GM12873 (cell line): ENCODE results near the gene FDX1.

Experiments used
- TF ChIP-seq, protein P1 (sequence below): IDR thresholded peaks from 2 replicates; pipeline ENCODE4 v1.5.1; 2012; ENCODE audit warnings: low read depth, mild to moderate bottlenecking, moderate library complexity, low read length, control low read depth; ENCODE audit not compliant: insufficient read depth; ENCODE audit errors: missing control alignments

Gene FDX1

DNA sequence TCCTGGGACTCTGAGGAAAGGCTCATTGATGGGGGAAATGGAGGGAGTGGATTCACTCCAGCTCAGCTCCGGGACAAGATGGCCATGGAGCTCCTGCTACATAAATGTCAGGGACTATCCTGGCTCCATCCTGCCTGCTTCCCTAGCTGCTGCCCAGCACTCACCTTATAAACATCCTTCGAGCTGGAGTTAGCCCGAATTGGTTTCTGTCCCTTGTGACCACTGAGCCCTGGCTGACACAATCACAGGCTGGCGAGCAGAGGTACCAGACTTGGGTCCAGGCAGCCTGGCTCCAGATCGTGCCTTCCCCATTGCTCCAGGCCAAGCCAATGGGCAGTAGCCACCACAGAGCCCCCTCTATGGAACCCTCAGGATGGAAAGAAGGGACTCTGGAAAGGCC is 77.6 kb downstream of the FDX1 start:
- TF ChIP-seq, protein P1, sequence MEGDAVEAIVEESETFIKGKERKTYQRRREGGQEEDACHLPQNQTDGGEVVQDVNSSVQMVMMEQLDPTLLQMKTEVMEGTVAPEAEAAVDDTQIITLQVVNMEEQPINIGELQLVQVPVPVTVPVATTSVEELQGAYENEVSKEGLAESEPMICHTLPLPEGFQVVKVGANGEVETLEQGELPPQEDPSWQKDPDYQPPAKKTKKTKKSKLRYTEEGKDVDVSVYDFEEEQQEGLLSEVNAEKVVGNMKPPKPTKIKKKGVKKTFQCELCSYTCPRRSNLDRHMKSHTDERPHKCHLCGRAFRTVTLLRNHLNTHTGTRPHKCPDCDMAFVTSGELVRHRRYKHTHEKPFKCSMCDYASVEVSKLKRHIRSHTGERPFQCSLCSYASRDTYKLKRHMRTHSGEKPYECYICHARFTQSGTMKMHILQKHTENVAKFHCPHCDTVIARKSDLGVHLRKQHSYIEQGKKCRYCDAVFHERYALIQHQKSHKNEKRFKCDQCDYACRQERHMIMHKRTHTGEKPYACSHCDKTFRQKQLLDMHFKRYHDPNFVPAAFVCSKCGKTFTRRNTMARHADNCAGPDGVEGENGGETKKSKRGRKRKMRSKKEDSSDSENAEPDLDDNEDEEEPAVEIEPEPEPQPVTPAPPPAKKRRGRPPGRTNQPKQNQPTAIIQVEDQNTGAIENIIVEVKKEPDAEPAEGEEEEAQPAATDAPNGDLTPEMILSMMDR, result no peak

- TF ChIP-seq, protein P1, result no peak
These were observed 79.0 kb downstream of the FDX1 start for GRCh38 chr11:110508786-110509185.

GRCh38 chr11:110509472-110509871 is 79.7 kb downstream of the FDX1 start:
- TF ChIP-seq, protein P1, result no peak

- TF ChIP-seq, protein P1, result no peak
These were observed 82.3 kb downstream of the FDX1 start for GRCh38 chr11:110512026-110512425.

- TF ChIP-seq, protein P1, result no peak
These were observed 83.6 kb downstream of the FDX1 start for GRCh38 chr11:110513259-110513801.

- TF ChIP-seq, protein P1, result no peak
These were observed 84.2 kb downstream of the FDX1 start for GRCh38 chr11:110513846-110514437.
